Ishikawa (cell line): ENCODE measurements around the gene CD207.

Source experiments
- CEBPB ChIP-seq: IDR thresholded peaks from 2 replicates; pipeline ENCODE4 v1.6.1; 2012
- CREB1 ChIP-seq: IDR thresholded peaks from 2 replicates; pipeline ENCODE4 v1.6.1; 2012; ENCODE audit warnings: low read depth
- EGR1 ChIP-seq: IDR thresholded peaks from 2 replicates; pipeline ENCODE4 v1.6.1; 2012
- EP300 ChIP-seq: IDR thresholded peaks from 2 replicates; pipeline ENCODE4 v1.6.1; 2012; ENCODE audit warnings: borderline replicate concordance
- FOXM1 ChIP-seq: IDR thresholded peaks from 2 replicates; pipeline ENCODE4 v1.6.1; 2012; ENCODE audit warnings: low read depth, borderline replicate concordance
- MAX ChIP-seq: IDR thresholded peaks from 2 replicates; pipeline ENCODE4 v1.6.1; 2012
- NFIC ChIP-seq: IDR thresholded peaks from 2 replicates; pipeline ENCODE4 v1.6.1; 2012
- RAD21 ChIP-seq: IDR thresholded peaks from 2 replicates; pipeline ENCODE4 v1.6.1; 2012; ENCODE audit warnings: low read depth
- REST ChIP-seq: IDR thresholded peaks from 2 replicates; pipeline ENCODE4 v1.6.1; 2012; ENCODE audit warnings: low read depth, mild to moderate bottlenecking
- TAF1 ChIP-seq: IDR thresholded peaks from 2 replicates; pipeline ENCODE4 v1.6.1; 2012; ENCODE audit warnings: low read depth, mild to moderate bottlenecking
- TCF12 ChIP-seq: IDR thresholded peaks from 2 replicates; pipeline ENCODE4 v1.6.1; 2012; ENCODE audit warnings: low read depth
- TEAD4 ChIP-seq: IDR thresholded peaks from 2 replicates; pipeline ENCODE4 v1.6.1; 2012
- USF1 ChIP-seq: IDR thresholded peaks from 2 replicates; pipeline ENCODE4 v1.6.1; 2012
- YY1 ChIP-seq: IDR thresholded peaks from 2 replicates; pipeline ENCODE4 v1.6.1; 2012; ENCODE audit warnings: low read depth
- ZBTB7A ChIP-seq: IDR thresholded peaks from 2 replicates; pipeline ENCODE4 v1.6.1; 2012; ENCODE audit warnings: low read depth

Gene CD207

GRCh38 chr2:70861777-70862625, 26.4 kb upstream of the CD207 start:
- TF ChIP-seq ZBTB7A (no peak), YY1 (0 out of 2 replicates have a peak, but pooled peaks have one; percentile 24), EGR1 (no peak), CREB1 (no peak), USF1 (no peak), REST (no peak), NFIC (no peak), TCF12 (no peak), CEBPB (no peak), FOXM1 (no peak), RAD21 (peak; percentile 95), MAX (no peak), TEAD4 (peak; percentile 13; the same call in 1 of the 2 replicates), EP300 (no peak), TAF1 (no peak)

- TF ChIP-seq REST (no peak), NFIC (no peak), CEBPB (0 out of 2 replicates have a peak, but pooled peaks have one; percentile 12), RAD21 (no peak)
These were observed 20.1 kb upstream of the CD207 start for GRCh38 chr2:70855667-70856066.

- TF ChIP-seq YY1 (no peak), ZBTB7A (no peak), TCF12 (no peak), EGR1 (no peak), TAF1 (no peak)
These were observed 18.8 kb upstream of the CD207 start for GRCh38 chr2:70854411-70854810.

- TF ChIP-seq YY1 (no peak), REST (no peak), TCF12 (no peak), TAF1 (no peak), TEAD4 (no peak), MAX (no peak), CREB1 (no peak), RAD21 (no peak), USF1 (no peak), NFIC (no peak), EP300 (no peak), ZBTB7A (no peak), EGR1 (no peak), FOXM1 (no peak)
These were observed 17.2 kb upstream of the CD207 start for GRCh38 chr2:70852824-70853223.

GRCh38 chr2:70851704-70852103, 16.1 kb upstream of the CD207 start:
- TF ChIP-seq NFIC (no peak), MAX (no peak), TAF1 (no peak), CREB1 (no peak), FOXM1 (no peak), USF1 (no peak), EP300 (no peak), TCF12 (no peak), TEAD4 (no peak), YY1 (no peak), RAD21 (no peak), ZBTB7A (no peak), REST (no peak), CEBPB (no peak), EGR1 (no peak)
